Measurements from ENCODE around the gene TTC8.
"Not testable (repeated sequence)": the region's sequence is repeated elsewhere in the genome, so short reads cannot be mapped to it uniquely, and the experiment has no call there.

Gene TTC8

GRCh38 chr14:88823968-88824313 is 510 bp upstream of the TTC8 start:
- DNase-seq (ENCODE audit: low read depth, low spot score): no peak

GRCh38 chr14:88825078-88825458 is 617 bp downstream of the TTC8 start:
- no peak for DNase-seq (ENCODE audit: low read depth, low spot score)

GRCh38 chr14:88825503-88825902 is 1.1 kb downstream of the TTC8 start:
- no peak for DNase-seq (ENCODE audit: low read depth, low spot score)

GRCh38 chr14:88829188-88829587 is 4.7 kb downstream of the TTC8 start:
- DNase-seq (ENCODE audit: low read depth, low spot score): no peak

GRCh38 chr14:88829685-88830302 is 5.3 kb downstream of the TTC8 start:
- DNase-seq (ENCODE audit: low read depth, low spot score): no peak

- no peak for DNase-seq (ENCODE audit: low read depth, low spot score)
These were observed 6.8 kb downstream of the TTC8 start for GRCh38 chr14:88831284-88831683.

- DNase-seq (ENCODE audit: low read depth, low spot score): no peak
These were observed 10.5 kb downstream of the TTC8 start for GRCh38 chr14:88834883-88835431.

GRCh38 chr14:88835661-88836060 is 11.2 kb downstream of the TTC8 start:
- DNase-seq (ENCODE audit: low read depth, low spot score): no peak

- no peak for DNase-seq (ENCODE audit: low read depth, low spot score)
These were observed 13.0 kb downstream of the TTC8 start for GRCh38 chr14:88837495-88837894.

- no peak for DNase-seq (ENCODE audit: low read depth, low spot score)
These were observed 13.6 kb downstream of the TTC8 start for GRCh38 chr14:88838015-88838414.

- DNase-seq (ENCODE audit: low read depth, low spot score): no peak
These were observed 16.5 kb downstream of the TTC8 start for GRCh38 chr14:88840926-88841325.

- no peak for DNase-seq (ENCODE audit: low read depth, low spot score)
These were observed 17.3 kb downstream of the TTC8 start for GRCh38 chr14:88841741-88842140.

- DNase-seq (ENCODE audit: low read depth, low spot score): no peak
These were observed 18.0 kb downstream of the TTC8 start for GRCh38 chr14:88842414-88842813.

- no peak for DNase-seq (ENCODE audit: low read depth, low spot score)
These were observed 20.6 kb downstream of the TTC8 start for GRCh38 chr14:88844980-88845491.

GRCh38 chr14:88848571-88848970 is 24.1 kb downstream of the TTC8 start:
- DNase-seq (ENCODE audit: low read depth, low spot score): no peak

- DNase-seq (ENCODE audit: low read depth, low spot score): no peak
These were observed 25.3 kb downstream of the TTC8 start for GRCh38 chr14:88849716-88850115.

GRCh38 chr14:88851587-88851986 is 27.1 kb downstream of the TTC8 start:
- no peak for DNase-seq (ENCODE audit: low read depth, low spot score)

GRCh38 chr14:88852632-88853031 is 28.2 kb downstream of the TTC8 start:
- no peak for DNase-seq (ENCODE audit: low read depth, low spot score)

GRCh38 chr14:88853129-88853528 is 28.7 kb downstream of the TTC8 start:
- no peak for DNase-seq (ENCODE audit: low read depth, low spot score)

GRCh38 chr14:88856786-88857366 is 32.4 kb downstream of the TTC8 start:
- no peak for DNase-seq (ENCODE audit: low read depth, low spot score)

GRCh38 chr14:88857861-88858260 is 33.4 kb downstream of the TTC8 start:
- not testable (repeated sequence) for DNase-seq (ENCODE audit: low read depth, low spot score)

GRCh38 chr14:88859118-88859517 is 34.7 kb downstream of the TTC8 start:
- not testable (repeated sequence) for DNase-seq (ENCODE audit: low read depth, low spot score)

GRCh38 chr14:88863167-88863566 is 38.7 kb downstream of the TTC8 start:
- DNase-seq (ENCODE audit: low read depth, low spot score): no peak
